Suprapubic skin (tissue), 4 donors: Measurements from ENCODE around the gene WBP1L. TPM values are rescaled to one million over a fixed set of nuclear protein-coding genes. Genes with fewer than 3 reads are reported as not detected.
"Not testable (repeated sequence)": the region's sequence is repeated elsewhere in the genome, so short reads cannot be mapped to it uniquely, and the experiment has no call there.

Source experiments
- DNase-seq, 2 donors: peaks; one replicate each; pipeline ENCODE4 v3.0.0-alpha.2; 2019; ENCODE audit warnings: low spot score in 2 of 2
- H3K27ac ChIP-seq: fragments of 200-600 bp; sonication (generic); one replicate; pipeline ENCODE4 v1.5.1; 2019
- H3K27me3 ChIP-seq: fragments of 200-600 bp; sonication (generic); one replicate; pipeline ENCODE4 v1.5.1; 2019
- H3K36me3 ChIP-seq: fragments of 200-600 bp; sonication (generic); one replicate; pipeline ENCODE4 v1.5.1; 2019
- H3K4me1 ChIP-seq: fragments of 200-600 bp; sonication (generic); one replicate; pipeline ENCODE4 v1.5.1; 2019
- H3K4me3 ChIP-seq: fragments of 200-600 bp; sonication (generic); one replicate; pipeline ENCODE4 v1.5.1; 2019; ENCODE audit warnings: mild to moderate bottlenecking
- H3K9me3 ChIP-seq: fragments of 200-600 bp; sonication (generic); one replicate; pipeline ENCODE4 v1.5.1; 2019
- CTCF ChIP-seq, 2 donors: fragments of 200-600 bp in 1 of 2; fragments of 450-650 bp in 1 of 2; sonication (generic) in 1 of 2; IDR thresholded peaks; one replicate each; pipeline ENCODE4 v1.5.1; 2016 to 2019; ENCODE audit warnings: antibody characterized with exemption in 2 of 2, mild to moderate bottlenecking in 1 of 2, moderate library complexity in 1 of 2
- EP300 ChIP-seq: sonication (generic); formaldehyde crosslinking; IDR thresholded peaks from one replicate; pipeline ENCODE4 v1.6.1; 2017; ENCODE audit warnings: antibody characterized with exemption
- POLR2A ChIP-seq, 2 donors: fragments of 450-650 bp; IDR thresholded peaks; one replicate each; pipeline ENCODE4 v1.6.1; 2017; ENCODE audit warnings: antibody characterized with exemption in 2 of 2, mild to moderate bottlenecking in 2 of 2, moderate library complexity in 2 of 2
- POLR2AphosphoS5 ChIP-seq, 3 donors: sonication (generic); formaldehyde crosslinking; IDR thresholded peaks; one replicate each; pipeline ENCODE4 v1.6.1; 2017; ENCODE audit warnings: antibody characterized with exemption in 3 of 3
- WGBS: methylation state at CpG from one replicate; pipeline ENCODE4 v1.1.5; 2018; 5-methylcytosine and 5-hydroxymethylcytosine counted together
- total RNA-seq, 4 donors: library from RNA; depleted of rRNA; stranded (reverse); fragments of >200 nt; gene quantifications; one replicate each; pipeline ENCODE4 v1.1.0, GENCODE V29; 2016

Gene WBP1L
- total RNA-seq, 4 donors from 2014 or later = 103 to 166 (median 125) TPM

- WGBS = 91% methylated on average over 2 of the region's 2 CpGs
- TF ChIP-seq EP300 (no peak), POLR2AphosphoS5 (IDR thresholded peaks at IDR 0.05) (no peak), CTCF (IDR thresholded peaks at IDR 0.05) (no peak), POLR2A (IDR thresholded peaks at IDR 0.05) (no peak)
- no peak overlapping the region for H3K27ac ChIP-seq
- peaks cover 4% of the 10 kb centered on the region for H3K36me3 ChIP-seq
- peaks cover 14% of the 10 kb centered on the region for H3K4me1 ChIP-seq
- no peaks in the 10 kb centered on the region for H3K27me3 ChIP-seq
- DNase-seq = no peak
- H3K4me3 ChIP-seq = no peak overlapping the region
- H3K9me3 ChIP-seq = no peaks in the 10 kb centered on the region
Measured at GRCh38 chr10:102740229-102740628, 3.5 kb upstream of the WBP1L start.

- H3K4me3 ChIP-seq = no peak overlapping the region
- peaks cover 29% of the 10 kb centered on the region for H3K4me1 ChIP-seq
- no peak for DNase-seq
- no peak overlapping the region for H3K27ac ChIP-seq
- H3K36me3 ChIP-seq = peaks cover 4% of the 10 kb centered on the region
- H3K27me3 ChIP-seq = no peaks in the 10 kb centered on the region
- TF ChIP-seq CTCF (IDR thresholded peaks at IDR 0.05) = no peak
- TF ChIP-seq EP300 = no peak
- TF ChIP-seq POLR2A (IDR thresholded peaks at IDR 0.05) = no peak
- TF ChIP-seq POLR2AphosphoS5 (IDR thresholded peaks at IDR 0.05) = no peak
- H3K9me3 ChIP-seq = no peaks in the 10 kb centered on the region
- WGBS = 76% methylated on average over 2 of the region's 2 CpGs
Measured at GRCh38 chr10:102741726-102742237, 2.0 kb upstream of the WBP1L start.

GRCh38 chr10:102742313-102742712 lies 1.4 kb upstream of the WBP1L start:
- H3K36me3 ChIP-seq, H3K4me3 ChIP-seq, H3K9me3 ChIP-seq, DNase-seq, H3K27me3 ChIP-seq, H3K27ac ChIP-seq: not testable (repeated sequence)
- peaks cover 32% of the 10 kb centered on the region for H3K4me1 ChIP-seq
- WGBS = 90% methylated on average over 5 of the region's 5 CpGs

GRCh38 chr10:102743078-102743587 lies 615 bp upstream of the WBP1L start:
- H3K27ac ChIP-seq = no peak overlapping the region
- no peak for DNase-seq
- no peaks in the 10 kb centered on the region for H3K27me3 ChIP-seq
- no peaks in the 10 kb centered on the region for H3K36me3 ChIP-seq
- peaks cover 32% of the 10 kb centered on the region for H3K4me1 ChIP-seq
- TF ChIP-seq POLR2AphosphoS5 (IDR thresholded peaks at IDR 0.05) = no peak
- TF ChIP-seq EP300 = no peak
- no peak for TF ChIP-seq POLR2A (IDR thresholded peaks at IDR 0.05)
- no peak for TF ChIP-seq CTCF (IDR thresholded peaks at IDR 0.05)
- H3K9me3 ChIP-seq = no peaks in the 10 kb centered on the region
- peak overlapping the region; percentile 99 for H3K4me3 ChIP-seq
- 38% methylated on average over 7 of the region's 7 CpGs for WGBS

GRCh38 chr10:102744374-102745051 lies 765 bp downstream of the WBP1L start:
- TF ChIP-seq POLR2AphosphoS5 (IDR thresholded peaks at IDR 0.05) (no peak), EP300 (no peak), POLR2A (IDR thresholded peaks at IDR 0.05) (no peak), CTCF (IDR thresholded peaks at IDR 0.05) (no peak)
- peak in 1 of 2 donors; percentile 74 for DNase-seq
- Histone ChIP-seq H3K27ac (peak overlapping the region; percentile 98), H3K4me3 (peak overlapping the region; percentile 99), H3K36me3 (no peaks in the 10 kb centered on the region), H3K4me1 (peaks cover 35% of the 10 kb centered on the region), H3K27me3 (no peaks in the 10 kb centered on the region), H3K9me3 (no peaks in the 10 kb centered on the region)
- 2% methylated on average over 9 of the region's 9 CpGs for WGBS
